ENCODE results near the gene ETV6. TPM values are rescaled to one million over a fixed set of nuclear protein-coding genes. Genes with fewer than 3 reads are reported as not detected.

The ETV6 gene
- total and polyA plus RNA-seq, 2 of the 8 experiments (the other 6 are each of a cell fraction or from before 2014, with no cell fraction given): 5.5 to 23.9 TPM

- Histone ChIP-seq H4K20me1 (replicated peaks in 1 of 2; ENCODE audit: control insufficient read depth in 1 of 2, insufficient read depth in 2 of 2, low read length in 2 of 2) (peaks cover 0 to 2% of the 10 kb centered on the region in 2 experiments), H2BK20ac (ENCODE audit: low read length) (no peak overlapping the region), H2BK15ac (ENCODE audit: low read length) (no peak overlapping the region), H3K4me2 (ENCODE audit: insufficient read depth in 1 of 2, low read depth in 2 of 2, low read length in 2 of 2) (no peak overlapping the region), H4K5ac (ENCODE audit: insufficient read length, low read depth, low read length) (no peak overlapping the region), H3K23ac (ENCODE audit: insufficient read length) (no peak overlapping the region), H3K4me3 (ENCODE audit: extremely low read depth in 1 of 4, insufficient read depth in 2 of 4, low read depth in 3 of 4, low read length in 4 of 4) (no peak overlapping the region), H3K4me1 (replicated peaks in 1 of 4; ENCODE audit: control insufficient read depth in 3 of 4, insufficient read depth in 4 of 4, low read length in 3 of 4) (peaks cover 0 to 19% (median 6%) of the 10 kb centered on the region in 4 experiments; a peak in 5 of 7 replicates), H3K56ac (replicated peaks; ENCODE audit: insufficient read length, low read depth, low read length) (no peak overlapping the region), H3K27me3 (replicated peaks in 1 of 4; ENCODE audit: control insufficient read depth in 3 of 4, extremely low read depth in 1 of 4, insufficient read depth in 3 of 4, low read length in 3 of 4) (no peaks in the 10 kb centered on the region), H4K8ac (ENCODE audit: extremely low read depth, insufficient read depth, low read length) (no peak overlapping the region), H3K79me2 (ENCODE audit: control insufficient read depth in 1 of 2, insufficient read depth in 2 of 2, low read length in 2 of 2) (peaks cover 0 to 86% of the 10 kb centered on the region in 2 experiments; a peak in 3 of 4 replicates), H3K9ac (replicated peaks in 1 of 4; ENCODE audit: extremely low read depth in 1 of 4, low read depth in 3 of 4, low read length in 3 of 4) (no peak overlapping the region), H3K9me3 (ENCODE audit: insufficient read depth in 2 of 2, low read depth in 1 of 2, low read length in 1 of 2) (no peaks in the 10 kb centered on the region), H3K79me1 (ENCODE audit: low read depth, low read length) (peaks cover 6% of the 10 kb centered on the region; the same call in 1 of the 2 replicates), H3K36me3 (ENCODE audit: control insufficient read depth in 2 of 4, insufficient read depth in 4 of 4, low read length in 3 of 4) (no peaks in the 10 kb centered on the region), H3K27ac (ENCODE audit: low read depth, low read length) (no peak overlapping the region), H4K91ac (replicated peaks; ENCODE audit: insufficient read length, low read length) (no peak overlapping the region), H3K14ac (ENCODE audit: insufficient read length) (no peak overlapping the region), H3K4ac (replicated peaks; ENCODE audit: insufficient read length, low read depth, low read length) (no peak overlapping the region), H2BK120ac (replicated peaks; ENCODE audit: low read depth, low read length) (no peak overlapping the region), H3K18ac (ENCODE audit: extremely low read depth, low read length) (no peak overlapping the region), H2AFZ (ENCODE audit: low read length) (no peak overlapping the region), H2AK5ac (ENCODE audit: low read depth, low read length) (no peak overlapping the region), H3K23me2 (ENCODE audit: low read depth, low read length) (peaks cover 2% of the 10 kb centered on the region; the same call in 1 of the 2 replicates), H2BK5ac (ENCODE audit: low read depth, low read length) (no peak overlapping the region), H2BK12ac (ENCODE audit: low read depth, low read length) (no peak overlapping the region)
- ChIA-PET POLR2A (ENCODE audit: partially characterized antibody) (interaction anchor here (1.2 kb wide), 1 partner anchor 9 kb away, joined by 3 read pairs; no protein-coding TSS in a partner anchor), CTCF (ENCODE audit: partially characterized antibody) (interaction anchor here (1.5 kb wide), 1 partner anchor 17 kb away, joined by 3 read pairs; no protein-coding TSS in a partner anchor)
- 87% methylated on average over 2 of the region's 2 CpGs; no CpG with 5 or more reads in 1 of the 2 experiments for WGBS, 2 experiments (ENCODE audit: extremely low coverage in 1 of 2, insufficient coverage in 1 of 2, insufficient read length in 1 of 2, insufficient replicate concordance in 2 of 2, low coverage in 1 of 2, low lambda C conversion rate in 2 of 2, missing lambda C conversion rate in 1 of 2)
- no peak for FAIRE-seq
- no peak for DNase-seq (ENCODE audit: low read depth in 1 of 2, low spot score in 2 of 2)
- TF ChIP-seq CHD1 (IDR thresholded peaks at IDR 0.05; ENCODE audit: low read depth, low read length): no peak
- TF ChIP-seq POU5F1 (IDR thresholded peaks at IDR 0.05; ENCODE audit: low read depth, low read length): no peak
- no peak for TF ChIP-seq YY1 (IDR thresholded peaks at IDR 0.05; ENCODE audit: low read depth, low read length)
- TF ChIP-seq KDM5A (IDR thresholded peaks at IDR 0.05; ENCODE audit: low read length): no peak
- no peak for TF ChIP-seq MAFK (IDR thresholded peaks at IDR 0.05; ENCODE audit: low read depth, low read length)
- no peak for TF ChIP-seq SP2 (IDR thresholded peaks at IDR 0.05; ENCODE audit: low read length)
- TF ChIP-seq JUND (IDR thresholded peaks at IDR 0.05; ENCODE audit: low read length): no peak
- TF ChIP-seq SIN3A (conservative IDR thresholded peaks at IDR 0.05 in 1 of 2, IDR thresholded peaks at IDR 0.05 in 1 of 2; ENCODE audit: low read depth in 1 of 2, low read length in 2 of 2): no peak
- no peak for TF ChIP-seq CTBP2 (IDR thresholded peaks at IDR 0.05; ENCODE audit: borderline replicate concordance, insufficient read depth, insufficient read length, low read length)
- TF ChIP-seq JUN (IDR thresholded peaks at IDR 0.05; ENCODE audit: low read depth, low read length): no peak
- no peak for TF ChIP-seq CHD2 (IDR thresholded peaks at IDR 0.05; ENCODE audit: low read length)
- TF ChIP-seq SIX5 (IDR thresholded peaks at IDR 0.05; ENCODE audit: low read depth, low read length): no peak
- no peak for TF ChIP-seq CEBPB (IDR thresholded peaks at IDR 0.05; ENCODE audit: low read depth, low read length)
- no peak for TF ChIP-seq BRCA1 (IDR thresholded peaks at IDR 0.05; ENCODE audit: low read depth, low read length)
These were observed 9.3 kb downstream of the ETV6 start for GRCh38 chr12:11658791-11659190.

All from H1 (cell line).